Right lobe of liver (tissue), 4 donors: Measurements from ENCODE around the gene RIPOR1.
A peak's percentile ranks its signal among the peaks of the same experiment; 100 is the strongest.

ENCODE experiments used
- CTCF ChIP-seq, 4 donors: fragments of 200-600 bp in 3 of 4; fragments of 450-650 bp in 1 of 4; IDR thresholded peaks; one replicate each; pipeline versions ENCODE4 v1.5.1 to v1.8.0; 2016 to 2022; ENCODE audit warnings: antibody characterized with exemption in 4 of 4, mild to moderate bottlenecking in 2 of 4
- POLR2A ChIP-seq: fragments of 450-650 bp; IDR thresholded peaks from one replicate; pipeline ENCODE4 v1.6.1; 2017; ENCODE audit warnings: antibody characterized with exemption, mild to moderate bottlenecking
- donor health status: DM: no; HTN: no; CAD: no.
- donor health status: DM: no; HTN: no; CAD: no.
- donor health status: DM: no; HTN: yes; CAD: no.

GRCh38 chr16:67531247-67531646 is 2.6 kb downstream of the RIPOR1 start:
- no peak for TF ChIP-seq CTCF (IDR thresholded peaks at IDR 0.05)
- TF ChIP-seq POLR2A: peak; percentile 15
